Keratinocyte (primary cell): ENCODE results near the gene BHLHE40.

Experiments used
- EZH2 ChIP-seq: IDR thresholded peaks from one replicate; pipeline ENCODE4 v1.6.1; 2012; ENCODE audit warnings: inconsistent platforms, mild to moderate bottlenecking, low read length, moderate library complexity
- TF ChIP-seq, protein P1 (sequence below), 3 experiments: IDR thresholded peaks in 1 of 3; conservative IDR thresholded peaks in 1 of 3; optimal IDR thresholded peaks in 1 of 3; 2 replicates in 2 of 3; 3 replicates in 1 of 3; pipeline versions ENCODE3 to v1.5.1; 2011; ENCODE audit warnings: low read length in 3 of 3, mild to moderate bottlenecking in 3 of 3, moderate library complexity in 2 of 3, control low read depth in 1 of 3, inconsistent platforms in 1 of 3; ENCODE audit not compliant: insufficient read depth in 2 of 3; ENCODE audit errors: extremely low read depth in 1 of 3

DNA sequence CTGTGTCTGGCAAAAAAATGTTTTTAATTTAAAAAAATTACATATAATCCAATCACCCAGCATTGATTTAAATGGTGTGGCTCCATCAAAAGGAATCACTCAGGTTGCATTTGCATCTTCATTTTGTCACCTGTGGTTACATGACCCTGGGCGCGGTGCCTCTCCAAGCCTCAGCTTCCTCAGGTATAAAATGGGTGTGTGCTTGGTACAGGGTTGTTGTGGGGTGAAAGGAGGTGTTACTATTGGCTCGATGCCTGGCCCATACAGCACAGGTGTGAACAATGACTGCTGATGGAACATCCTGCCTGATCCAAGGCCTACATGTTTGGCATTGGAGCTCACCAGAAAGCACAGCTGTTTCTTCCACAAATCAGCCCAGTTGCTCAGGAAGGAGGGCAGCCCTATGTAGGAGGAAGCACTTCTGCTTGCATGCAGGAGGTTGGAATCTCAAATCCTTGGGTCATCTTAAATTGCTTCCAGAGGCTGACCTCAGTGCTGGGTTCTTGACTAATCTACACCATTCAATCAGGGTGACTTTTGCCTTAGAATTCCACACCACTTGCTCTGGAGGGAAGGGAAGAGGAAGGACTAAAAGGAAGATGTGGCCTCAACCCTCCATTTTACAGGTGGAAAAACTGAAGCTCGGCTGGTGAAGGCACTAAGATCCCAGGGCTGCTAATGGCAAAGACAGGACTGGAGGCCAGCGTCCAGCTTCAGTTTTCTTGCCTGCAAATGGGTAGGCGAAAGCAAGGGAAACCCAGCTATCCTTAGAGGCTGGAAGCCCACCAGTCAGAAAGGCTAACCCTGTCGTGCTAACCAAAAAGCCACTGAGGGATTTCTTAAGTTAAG is 31.7 kb downstream of the BHLHE40 start:
- TF ChIP-seq, protein P1, sequence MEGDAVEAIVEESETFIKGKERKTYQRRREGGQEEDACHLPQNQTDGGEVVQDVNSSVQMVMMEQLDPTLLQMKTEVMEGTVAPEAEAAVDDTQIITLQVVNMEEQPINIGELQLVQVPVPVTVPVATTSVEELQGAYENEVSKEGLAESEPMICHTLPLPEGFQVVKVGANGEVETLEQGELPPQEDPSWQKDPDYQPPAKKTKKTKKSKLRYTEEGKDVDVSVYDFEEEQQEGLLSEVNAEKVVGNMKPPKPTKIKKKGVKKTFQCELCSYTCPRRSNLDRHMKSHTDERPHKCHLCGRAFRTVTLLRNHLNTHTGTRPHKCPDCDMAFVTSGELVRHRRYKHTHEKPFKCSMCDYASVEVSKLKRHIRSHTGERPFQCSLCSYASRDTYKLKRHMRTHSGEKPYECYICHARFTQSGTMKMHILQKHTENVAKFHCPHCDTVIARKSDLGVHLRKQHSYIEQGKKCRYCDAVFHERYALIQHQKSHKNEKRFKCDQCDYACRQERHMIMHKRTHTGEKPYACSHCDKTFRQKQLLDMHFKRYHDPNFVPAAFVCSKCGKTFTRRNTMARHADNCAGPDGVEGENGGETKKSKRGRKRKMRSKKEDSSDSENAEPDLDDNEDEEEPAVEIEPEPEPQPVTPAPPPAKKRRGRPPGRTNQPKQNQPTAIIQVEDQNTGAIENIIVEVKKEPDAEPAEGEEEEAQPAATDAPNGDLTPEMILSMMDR (optimal IDR thresholded peaks at IDR 0.05 in 1 of 3, IDR thresholded peaks at IDR 0.05 in 1 of 3, conservative IDR thresholded peaks at IDR 0.05 in 1 of 3; ENCODE audit: extremely low read depth in 1 of 3, insufficient read depth in 2 of 3, low read length in 3 of 3): no peak
- no peak for TF ChIP-seq EZH2
